ENCODE results near the gene DDOST. TPM values are rescaled to one million over a fixed set of nuclear protein-coding genes. Genes with fewer than 3 reads are reported as not detected.

Gene DDOST
- total RNA-seq, 1 experiment from 2014 or later = 292 TPM

DNA sequence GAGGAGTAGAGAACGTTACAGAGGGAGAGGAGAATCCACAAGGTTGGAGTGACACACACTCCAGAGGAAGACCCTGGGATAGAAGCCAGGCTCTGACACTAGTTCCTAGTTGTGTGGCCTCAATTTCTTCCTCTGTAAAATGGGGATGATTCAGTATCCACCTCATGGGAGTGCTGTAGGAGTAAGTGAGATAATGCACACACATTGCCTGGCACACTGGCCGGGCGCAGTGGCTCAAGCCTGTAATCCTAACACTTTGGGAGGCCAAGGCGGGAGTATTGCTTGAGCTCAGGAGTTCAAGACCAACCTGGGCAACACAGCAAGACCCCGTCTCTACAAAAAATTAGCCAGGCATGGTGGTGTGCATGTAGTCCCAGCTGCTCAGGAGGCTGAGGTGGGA lies 47.7 kb upstream of the DDOST start:
- H3K27ac Mint-ChIP-seq (ENCODE audit: low read depth, unreplicated experiment) = no peak overlapping the region
- H3K4me1 Mint-ChIP-seq (ENCODE audit: insufficient read depth, unreplicated experiment) = no peaks in the 10 kb centered on the region
- no peaks in the 10 kb centered on the region for H3K27me3 Mint-ChIP-seq (ENCODE audit: insufficient read depth, unreplicated experiment)
- no TSS peak for BruUV-seq (replicated peaks)
- TF ChIP-seq, protein P1, sequence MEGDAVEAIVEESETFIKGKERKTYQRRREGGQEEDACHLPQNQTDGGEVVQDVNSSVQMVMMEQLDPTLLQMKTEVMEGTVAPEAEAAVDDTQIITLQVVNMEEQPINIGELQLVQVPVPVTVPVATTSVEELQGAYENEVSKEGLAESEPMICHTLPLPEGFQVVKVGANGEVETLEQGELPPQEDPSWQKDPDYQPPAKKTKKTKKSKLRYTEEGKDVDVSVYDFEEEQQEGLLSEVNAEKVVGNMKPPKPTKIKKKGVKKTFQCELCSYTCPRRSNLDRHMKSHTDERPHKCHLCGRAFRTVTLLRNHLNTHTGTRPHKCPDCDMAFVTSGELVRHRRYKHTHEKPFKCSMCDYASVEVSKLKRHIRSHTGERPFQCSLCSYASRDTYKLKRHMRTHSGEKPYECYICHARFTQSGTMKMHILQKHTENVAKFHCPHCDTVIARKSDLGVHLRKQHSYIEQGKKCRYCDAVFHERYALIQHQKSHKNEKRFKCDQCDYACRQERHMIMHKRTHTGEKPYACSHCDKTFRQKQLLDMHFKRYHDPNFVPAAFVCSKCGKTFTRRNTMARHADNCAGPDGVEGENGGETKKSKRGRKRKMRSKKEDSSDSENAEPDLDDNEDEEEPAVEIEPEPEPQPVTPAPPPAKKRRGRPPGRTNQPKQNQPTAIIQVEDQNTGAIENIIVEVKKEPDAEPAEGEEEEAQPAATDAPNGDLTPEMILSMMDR (IDR thresholded peaks at IDR 0.05; ENCODE audit: unreplicated experiment) = no peak
- ChIA-PET POLR2A (no interaction called here), CTCF (interaction anchor here (4.8 kb wide), 1 partner anchor 13 kb away, joined by 39 read pairs; no protein-coding TSS in a partner anchor)
- H3K9me3 Mint-ChIP-seq (ENCODE audit: unreplicated experiment) = no peaks in the 10 kb centered on the region
- DNase-seq (ENCODE audit: unreplicated experiment) = no peak
- H3K36me3 Mint-ChIP-seq (ENCODE audit: insufficient read depth, unreplicated experiment) = no peaks in the 10 kb centered on the region
- H3K4me3 Mint-ChIP-seq (ENCODE audit: unreplicated experiment) = no peak overlapping the region
- intact Hi-C loops (cut with micrococcal nuclease) = no loop called here

DNA sequence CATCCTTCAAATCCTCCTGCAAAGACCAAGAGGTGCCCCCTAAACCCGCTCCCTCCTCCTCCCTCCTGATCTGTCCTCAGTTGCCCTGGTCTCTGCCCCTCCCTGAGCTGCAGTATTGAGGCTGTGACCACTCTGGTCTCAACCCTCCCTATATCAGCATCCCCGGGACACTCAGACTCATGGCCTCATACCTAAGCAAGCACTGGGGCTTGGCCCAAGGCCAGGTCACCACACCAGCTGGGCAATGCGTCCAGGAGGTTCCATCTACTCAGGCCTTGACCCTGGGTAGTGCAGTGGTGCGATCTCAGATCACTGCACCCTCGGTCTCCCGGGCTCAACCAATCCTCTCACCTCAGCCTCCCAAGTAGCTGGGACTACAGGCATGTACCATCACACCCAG lies 46.9 kb upstream of the DDOST start:
- H3K36me3 Mint-ChIP-seq (ENCODE audit: insufficient read depth, unreplicated experiment) = no peaks in the 10 kb centered on the region
- peaks cover 4% of the 10 kb centered on the region for H3K9me3 Mint-ChIP-seq (ENCODE audit: unreplicated experiment)
- no peak overlapping the region for H3K27ac Mint-ChIP-seq (ENCODE audit: low read depth, unreplicated experiment)
- ChIA-PET POLR2A (interaction anchor here (0.7 kb wide), 1 partner anchor 79 kb away, joined by 3 read pairs; the partner anchor contains the start of gene HP1BP3), CTCF (interaction anchor here (1.0 to 4.8 kb wide), 3 partner anchors 12 to 660 kb away, joined by 3 to 39 read pairs (median 4); no protein-coding TSS in a partner anchor)
- no TSS peak for BruUV-seq (replicated peaks)
- no peaks in the 10 kb centered on the region for H3K27me3 Mint-ChIP-seq (ENCODE audit: insufficient read depth, unreplicated experiment)
- no peak for DNase-seq (ENCODE audit: unreplicated experiment)
- TF ChIP-seq, protein P1 (IDR thresholded peaks at IDR 0.05; ENCODE audit: unreplicated experiment) = no peak
- H3K4me1 Mint-ChIP-seq (ENCODE audit: insufficient read depth, unreplicated experiment) = no peaks in the 10 kb centered on the region
- H3K4me3 Mint-ChIP-seq (ENCODE audit: unreplicated experiment) = no peak overlapping the region
- intact Hi-C loops (cut with micrococcal nuclease) = no loop called here

DNA sequence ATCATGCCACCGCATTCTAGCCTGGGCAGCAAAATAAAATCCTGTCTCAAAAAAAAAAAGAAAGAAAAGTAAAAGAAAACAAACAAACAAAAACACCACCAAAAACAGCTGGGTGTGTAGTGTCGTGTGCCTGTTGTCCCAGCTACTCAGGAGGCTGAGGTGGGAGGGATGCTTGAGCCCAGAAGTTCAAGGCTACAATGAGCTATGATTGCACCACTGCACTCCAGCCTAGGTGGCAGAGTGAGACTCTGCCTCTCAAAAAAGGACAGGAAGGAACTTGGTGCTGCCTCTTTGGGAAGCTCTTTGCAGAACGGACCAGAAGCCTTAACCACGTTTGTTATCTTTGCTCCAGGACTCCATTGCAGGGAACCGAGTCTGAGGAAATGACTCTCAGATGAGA lies 45.7 kb upstream of the DDOST start:
- Mint-ChIP-seq H3K9me3 (ENCODE audit: unreplicated experiment) (peaks cover 8% of the 10 kb centered on the region), H3K27ac (ENCODE audit: low read depth, unreplicated experiment) (no peak overlapping the region), H3K4me1 (ENCODE audit: insufficient read depth, unreplicated experiment) (no peaks in the 10 kb centered on the region), H3K4me3 (ENCODE audit: unreplicated experiment) (no peak overlapping the region), H3K27me3 (ENCODE audit: insufficient read depth, unreplicated experiment) (no peaks in the 10 kb centered on the region), H3K36me3 (ENCODE audit: insufficient read depth, unreplicated experiment) (no peaks in the 10 kb centered on the region)
- ChIA-PET CTCF (interaction anchor here (0.6 to 4.8 kb wide), 2 partner anchors 11 to 226 kb away, joined by 3 to 39 read pairs; no protein-coding TSS in a partner anchor), POLR2A (no interaction called here)
- intact Hi-C loops (cut with micrococcal nuclease) = no loop called here
- TF ChIP-seq, protein P1 (IDR thresholded peaks at IDR 0.05; ENCODE audit: unreplicated experiment) = no peak
- DNase-seq (ENCODE audit: unreplicated experiment) = no peak
- no TSS peak for BruUV-seq (replicated peaks)

DNA sequence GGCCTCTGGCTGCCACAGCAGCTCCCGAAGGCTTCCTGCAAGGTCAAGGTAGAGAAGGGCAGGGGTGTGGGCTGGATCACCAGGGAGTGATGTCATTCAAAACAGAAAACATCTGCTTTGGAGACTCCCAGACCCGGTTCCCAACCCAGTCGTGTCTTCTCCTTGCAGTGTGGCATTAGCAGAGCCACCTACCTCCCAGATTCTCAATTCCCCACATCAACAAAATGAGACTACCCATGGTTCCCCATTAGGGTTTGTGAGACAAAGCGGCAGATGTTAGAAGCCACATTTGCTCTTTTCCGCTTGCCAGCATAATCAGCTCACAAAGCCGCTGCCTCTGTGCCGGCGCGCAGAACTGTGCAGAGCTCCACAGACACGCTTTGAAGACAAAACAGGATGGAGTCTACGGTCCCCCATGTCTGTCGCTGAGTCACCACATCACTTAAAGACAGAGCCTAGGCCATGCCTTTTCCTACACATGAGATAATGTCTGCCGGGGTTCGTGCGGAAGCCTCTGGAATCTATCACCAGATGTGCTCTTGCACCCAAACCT lies 44.1 kb upstream of the DDOST start:
- TF ChIP-seq, protein P1 (IDR thresholded peaks at IDR 0.05; ENCODE audit: unreplicated experiment) = no peak
- BruUV-seq (replicated peaks) = no TSS peak
- no peaks in the 10 kb centered on the region for H3K4me1 Mint-ChIP-seq (ENCODE audit: insufficient read depth, unreplicated experiment)
- H3K9me3 Mint-ChIP-seq (ENCODE audit: unreplicated experiment) = peaks cover 8% of the 10 kb centered on the region
- H3K36me3 Mint-ChIP-seq (ENCODE audit: insufficient read depth, unreplicated experiment) = no peaks in the 10 kb centered on the region
- intact Hi-C loops (cut with micrococcal nuclease) = no loop called here
- H3K4me3 Mint-ChIP-seq (ENCODE audit: unreplicated experiment) = no peak overlapping the region
- DNase-seq (ENCODE audit: unreplicated experiment) = no peak
- H3K27me3 Mint-ChIP-seq (ENCODE audit: insufficient read depth, unreplicated experiment) = no peaks in the 10 kb centered on the region
- H3K27ac Mint-ChIP-seq (ENCODE audit: low read depth, unreplicated experiment) = no peak overlapping the region
- ChIA-PET CTCF (interaction anchor here (0.6 kb wide), 1 partner anchor 84 kb away, joined by 4 read pairs; no protein-coding TSS in a partner anchor), POLR2A (no interaction called here)

All from MCF 10A (cell line).